IMR-90 (cell line): ENCODE measurements around the gene GRID1. TPM values are rescaled to one million over a fixed set of nuclear protein-coding genes. Genes with fewer than 3 reads are reported as not detected.

Source experiments
- microRNA-seq, 2 experiments: library from miRNA; stranded (forward) in 1 of 2; unstranded in 1 of 2; fragments of 10-50 nt in 1 of 2; fragments of <30 nt in 1 of 2; gene quantifications in 1 of 2; microRNA quantifications in 1 of 2; one replicate each; pipeline versions ENCODE3 to v1.1.0; 2013 to 2020; ENCODE audit not compliant: insufficient read depth in 1 of 2, insufficient read length in 1 of 2, unreplicated experiment in 1 of 2
- polyA plus RNA-seq, 3 experiments: library from polyadenylated mRNA; depleted of rRNA; stranded (reverse); fragments of >200 nt; gene quantifications; 2 replicates each; pipeline ENCODE4 v1.2.3, GENCODE V29; 2012; ENCODE audit warnings: low replicate concordance in 1 of 3
- small RNA-seq, 5 experiments: library from RNA; depleted of rRNA; stranded (forward); fragments of <200 nt; gene quantifications; one replicate each; pipeline ENCODE3, GENCODE V24; 2012
- total RNA-seq: library from RNA; depleted of rRNA; stranded (reverse); fragments of >200 nt; gene quantifications from 2 replicates; pipeline ENCODE4 v1.2.3, GENCODE V29; 2012; rRNA removed

Gene GRID1
- total and polyA plus RNA-seq, 2 of the 4 experiments (the other 2 are of a cell fraction): not detected

Small RNA genes lying within 50 kb of the gene (microRNA-seq; reads per million reads assigned to microRNA genes)
- 0 to 0.37 reads per million in 2 experiments for gene MIR346 (ENCODE audit: insufficient read depth in 1 of 2, insufficient read length in 1 of 2, unreplicated experiment in 1 of 2)
- gene RF02271 (ENCODE audit: insufficient read depth, insufficient read length): not detected
- not detected for gene RN7SKP238 (ENCODE audit: insufficient read depth, insufficient read length)
- not detected for gene RNA5SP322 (ENCODE audit: insufficient read depth, insufficient read length)

Small RNA genes lying within 50 kb of the gene (small RNA-seq; reads per million reads assigned to genes)
- gene MIR346 (0 reads per million in 5 experiments), gene RF02271 (0 reads per million in 5 experiments), gene RN7SKP238 (0 reads per million in 5 experiments), gene RNA5SP322 (0 to 0.46 (median 0) reads per million in 5 experiments)

Other genes starting within 250 kb of the GRID1 start
- 31.7 and 49.4 TPM in 2 replicates for gene WAPL, start 155.0 kb upstream of the GRID1 start, total RNA-seq
- 9.5 and 11.5 TPM in 2 replicates for gene WAPL, start 155.0 kb upstream of the GRID1 start, polyA plus RNA-seq (2012; rRNA removed)